ENCODE measurements around the gene MED29.

MED29 gene

GRCh38 chr19:39347332-39348164 lies 43.6 kb upstream of the MED29 start:
- no peak for TF ChIP-seq CTCF (IDR thresholded peaks at IDR 0.05)

GRCh38 chr19:39349326-39349725 lies 41.9 kb upstream of the MED29 start:
- no peaks in the 10 kb centered on the region for H3K4me1 ChIP-seq (ENCODE audit: control insufficient read depth in 1 of 2, insufficient read depth in 1 of 2, low read depth in 1 of 2, low read length in 1 of 2)
- peaks cover 69% of the 10 kb centered on the region for H3K36me3 ChIP-seq
- no peak for TF ChIP-seq CTCF (IDR thresholded peaks at IDR 0.05)
- no peak overlapping the region for H3K4me3 ChIP-seq (ENCODE audit: low read depth in 1 of 2, low read length in 1 of 2)
- H3K9me3 ChIP-seq: no peaks in the 10 kb centered on the region
- no peaks in the 10 kb centered on the region for H3K27me3 ChIP-seq
- no peak overlapping the region for H3K27ac ChIP-seq

More at GRCh38 chr19:39347332-39348164, 43.6 kb upstream of the MED29 start:
- Histone ChIP-seq H3K36me3 (peaks cover 53% of the 10 kb centered on the region), H3K4me1 (ENCODE audit: control insufficient read depth in 1 of 2, insufficient read depth in 1 of 2, low read depth in 1 of 2, low read length in 1 of 2) (peaks cover 9 to 11% of the 10 kb centered on the region in 2 experiments), H3K27me3 (no peaks in the 10 kb centered on the region), H3K9me3 (no peaks in the 10 kb centered on the region), H3K4me3 (ENCODE audit: low read depth in 1 of 2, low read length in 1 of 2) (no peak overlapping the region), H3K27ac (no peak overlapping the region)

GRCh38 chr19:39350156-39350555 lies 41.0 kb upstream of the MED29 start:
- no peak for TF ChIP-seq CTCF (IDR thresholded peaks at IDR 0.05)
- Histone ChIP-seq H3K27ac (no peak overlapping the region), H3K9me3 (no peaks in the 10 kb centered on the region), H3K36me3 (peaks cover 77% of the 10 kb centered on the region), H3K4me1 (ENCODE audit: control insufficient read depth in 1 of 2, insufficient read depth in 1 of 2, low read depth in 1 of 2, low read length in 1 of 2) (no peaks in the 10 kb centered on the region), H3K4me3 (ENCODE audit: low read depth in 1 of 2, low read length in 1 of 2) (no peak overlapping the region), H3K27me3 (no peaks in the 10 kb centered on the region)

GRCh38 chr19:39351537-39352064 lies 39.6 kb upstream of the MED29 start:
- no peaks in the 10 kb centered on the region for H3K27me3 ChIP-seq
- H3K27ac ChIP-seq: no peak overlapping the region
- no peaks in the 10 kb centered on the region for H3K4me1 ChIP-seq (ENCODE audit: control insufficient read depth in 1 of 2, insufficient read depth in 1 of 2, low read depth in 1 of 2, low read length in 1 of 2)
- no peak for TF ChIP-seq CTCF (IDR thresholded peaks at IDR 0.05)
- no peak overlapping the region for H3K4me3 ChIP-seq (ENCODE audit: low read depth in 1 of 2, low read length in 1 of 2)
- H3K36me3 ChIP-seq: peaks cover 87% of the 10 kb centered on the region
- no peaks in the 10 kb centered on the region for H3K9me3 ChIP-seq

- Histone ChIP-seq H3K27me3 (no peaks in the 10 kb centered on the region), H3K4me1 (ENCODE audit: control insufficient read depth in 1 of 2, insufficient read depth in 1 of 2, low read depth in 1 of 2, low read length in 1 of 2) (no peaks in the 10 kb centered on the region), H3K4me3 (ENCODE audit: low read depth in 1 of 2, low read length in 1 of 2) (no peak overlapping the region), H3K9me3 (no peaks in the 10 kb centered on the region), H3K27ac (no peak overlapping the region), H3K36me3 (peaks cover 92% of the 10 kb centered on the region)
- TF ChIP-seq CTCF (IDR thresholded peaks at IDR 0.05): no peak
Measured at GRCh38 chr19:39352381-39353255, 38.6 kb upstream of the MED29 start.

Measured in neutrophil (primary cell).